Upper lobe of left lung (tissue), 6 donors: ENCODE measurements around the gene PDGFC. TPM values are rescaled to one million over a fixed set of nuclear protein-coding genes. Genes with fewer than 3 reads are reported as not detected.

Experiments
- ATAC-seq, 2 donors: fragments of 200-7000 bp; cut with Tn5 transposase; one replicate each; pipeline ENCODE4 v1.9.1; 2022; ENCODE audit warnings: mild to moderate bottlenecking in 2 of 2, moderate library complexity in 2 of 2; ENCODE audit not compliant: low FRiP score in 2 of 2
- DNase-seq, 2 donors: peaks; one replicate each; pipeline ENCODE4 v3.0.0-alpha.2; 2019 to 2020
- H3K27ac ChIP-seq, 4 donors: fragments of 200-600 bp; sonication (generic); one replicate each; pipeline ENCODE4 v1.5.1; 2016 to 2019
- H3K27me3 ChIP-seq, 4 donors: fragments of 200-600 bp; sonication (generic); one replicate each; pipeline ENCODE4 v1.5.1; 2017 to 2019
- H3K36me3 ChIP-seq, 4 donors: fragments of 200-600 bp; sonication (generic); one replicate each; pipeline ENCODE4 v1.5.1; 2016 to 2019
- H3K4me1 ChIP-seq, 4 donors: fragments of 200-600 bp; sonication (generic); one replicate each; pipeline ENCODE4 v1.5.1; 2018 to 2019
- H3K4me3 ChIP-seq, 4 donors: fragments of 200-600 bp; sonication (generic); one replicate each; pipeline ENCODE4 v1.5.1; 2017 to 2019; ENCODE audit warnings: mild to moderate bottlenecking in 2 of 4, moderate library complexity in 1 of 4
- H3K9me3 ChIP-seq, 4 donors: fragments of 200-600 bp; sonication (generic); one replicate each; pipeline ENCODE4 v1.5.1; 2018 to 2019
- EP300 ChIP-seq, 4 donors: sonication (generic); formaldehyde crosslinking; IDR thresholded peaks; one replicate each; pipeline ENCODE4 v1.5.1; 2017; ENCODE audit warnings: antibody characterized with exemption in 4 of 4, control low read depth in 2 of 4
- POLR2A ChIP-seq, 4 donors: fragments of 450-650 bp; IDR thresholded peaks; one replicate each; pipeline ENCODE4 v1.5.1; 2016 to 2017; ENCODE audit warnings: antibody characterized with exemption in 4 of 4, mild to moderate bottlenecking in 2 of 4
- POLR2AphosphoS5 ChIP-seq, 2 donors: sonication (generic); formaldehyde crosslinking; IDR thresholded peaks; one replicate each; pipeline ENCODE4 v1.5.1; 2017; ENCODE audit warnings: antibody characterized with exemption in 2 of 2
- WGBS, 2 donors: methylation state at CpG; one replicate each; pipeline ENCODE4 v1.1.5; 2017 to 2018; 5-methylcytosine and 5-hydroxymethylcytosine counted together
- total RNA-seq, 6 donors: library from RNA; depleted of rRNA in 4 of 6; stranded (reverse); fragments of >200 nt in 4 of 6; gene quantifications; one replicate each; pipeline versions ENCODE4 v1.1.0 to v1.2.1, GENCODE V29; 2016 to 2021
- TF ChIP-seq, protein P1 (sequence below), 6 experiments: fragments of 450-650 bp in 4 of 6; fragments of 200-600 bp in 2 of 6; sonication (generic) in 2 of 6; IDR thresholded peaks; one replicate each; pipeline ENCODE4 v1.5.1; 2016 to 2019; ENCODE audit warnings: antibody characterized with exemption in 6 of 6
- donor health status: DM: no; HTN: no; CAD: no; lungs with moderate emphysema.
- donor health status: DM: no; HTN: yes; CAD: no; lungs with severe emphysema.

The PDGFC gene
- total RNA-seq, 6 donors from 2014 or later, result 14.4 to 39.9 (median 28.5) TPM

DNA sequence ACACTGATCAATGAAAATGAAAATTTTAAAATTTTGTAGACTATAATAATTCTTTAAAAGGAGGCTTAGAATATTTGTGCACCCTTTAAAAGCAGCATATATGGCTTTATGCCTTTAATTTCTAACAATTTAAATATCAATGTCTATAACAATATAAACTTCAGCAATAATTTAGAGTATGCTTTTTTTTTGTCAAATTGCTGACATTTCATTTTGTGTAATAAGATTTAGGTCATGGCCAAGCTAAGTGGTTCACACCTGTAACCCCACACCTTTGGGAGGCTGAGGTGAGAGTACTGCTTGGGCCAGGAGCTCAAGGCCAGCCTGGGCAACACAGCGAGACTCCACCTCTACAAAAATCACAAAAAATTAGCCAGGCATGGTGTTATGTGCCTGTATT, 86.2 kb downstream of the PDGFC start:
- no peaks in the 10 kb centered on the region for H3K27me3 ChIP-seq
- TF ChIP-seq POLR2AphosphoS5 (IDR thresholded peaks at IDR 0.05) (no peak), EP300 (IDR thresholded peaks at IDR 0.05) (no peak), POLR2A (IDR thresholded peaks at IDR 0.05) (no peak)
- TF ChIP-seq, protein P1, sequence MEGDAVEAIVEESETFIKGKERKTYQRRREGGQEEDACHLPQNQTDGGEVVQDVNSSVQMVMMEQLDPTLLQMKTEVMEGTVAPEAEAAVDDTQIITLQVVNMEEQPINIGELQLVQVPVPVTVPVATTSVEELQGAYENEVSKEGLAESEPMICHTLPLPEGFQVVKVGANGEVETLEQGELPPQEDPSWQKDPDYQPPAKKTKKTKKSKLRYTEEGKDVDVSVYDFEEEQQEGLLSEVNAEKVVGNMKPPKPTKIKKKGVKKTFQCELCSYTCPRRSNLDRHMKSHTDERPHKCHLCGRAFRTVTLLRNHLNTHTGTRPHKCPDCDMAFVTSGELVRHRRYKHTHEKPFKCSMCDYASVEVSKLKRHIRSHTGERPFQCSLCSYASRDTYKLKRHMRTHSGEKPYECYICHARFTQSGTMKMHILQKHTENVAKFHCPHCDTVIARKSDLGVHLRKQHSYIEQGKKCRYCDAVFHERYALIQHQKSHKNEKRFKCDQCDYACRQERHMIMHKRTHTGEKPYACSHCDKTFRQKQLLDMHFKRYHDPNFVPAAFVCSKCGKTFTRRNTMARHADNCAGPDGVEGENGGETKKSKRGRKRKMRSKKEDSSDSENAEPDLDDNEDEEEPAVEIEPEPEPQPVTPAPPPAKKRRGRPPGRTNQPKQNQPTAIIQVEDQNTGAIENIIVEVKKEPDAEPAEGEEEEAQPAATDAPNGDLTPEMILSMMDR (IDR thresholded peaks at IDR 0.05), result no peak
- 92 to 97% methylated on average over 1 of the region's 1 CpG for WGBS, 2 donors
- no peaks in the 10 kb centered on the region for H3K36me3 ChIP-seq
- no peaks in the 10 kb centered on the region for H3K9me3 ChIP-seq
- H3K4me3 ChIP-seq, result no peak overlapping the region
- H3K27ac ChIP-seq, result no peak overlapping the region
- no peak for DNase-seq
- ATAC-seq, result no peak
- H3K4me1 ChIP-seq, result no peaks in the 10 kb centered on the region

DNA sequence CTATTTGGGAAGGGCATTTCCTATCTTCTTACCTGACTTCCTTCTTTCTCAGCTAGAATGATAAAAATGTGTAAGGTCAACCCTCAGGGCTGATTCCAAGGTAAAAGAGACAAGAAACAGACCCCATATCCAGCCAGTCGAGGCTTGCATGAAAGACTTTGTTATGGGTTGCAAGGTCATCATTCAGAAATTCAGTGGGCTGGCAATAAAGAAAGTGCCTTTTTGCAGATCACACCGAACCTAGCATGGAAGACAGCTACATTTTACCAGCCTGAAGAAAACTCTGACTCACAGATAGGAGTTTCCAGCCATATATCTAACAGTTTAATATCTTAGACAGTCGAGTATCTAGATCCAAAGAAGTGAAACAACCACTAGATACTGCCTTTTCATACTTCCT, 87.4 kb downstream of the PDGFC start:
- H3K9me3 ChIP-seq, result no peaks in the 10 kb centered on the region
- 61 to 74% methylated on average over 3 of the region's 3 CpGs for WGBS, 2 donors
- no peak for ATAC-seq
- no peaks in the 10 kb centered on the region for H3K4me1 ChIP-seq
- H3K36me3 ChIP-seq, result no peaks in the 10 kb centered on the region
- DNase-seq, result no peak
- H3K4me3 ChIP-seq, result no peak overlapping the region
- no peaks in the 10 kb centered on the region for H3K27me3 ChIP-seq
- TF ChIP-seq, protein P1 (IDR thresholded peaks at IDR 0.05), result no peak
- TF ChIP-seq EP300 (IDR thresholded peaks at IDR 0.05) (no peak), POLR2AphosphoS5 (IDR thresholded peaks at IDR 0.05) (no peak), POLR2A (IDR thresholded peaks at IDR 0.05) (no peak)
- H3K27ac ChIP-seq, result no peak overlapping the region

DNA sequence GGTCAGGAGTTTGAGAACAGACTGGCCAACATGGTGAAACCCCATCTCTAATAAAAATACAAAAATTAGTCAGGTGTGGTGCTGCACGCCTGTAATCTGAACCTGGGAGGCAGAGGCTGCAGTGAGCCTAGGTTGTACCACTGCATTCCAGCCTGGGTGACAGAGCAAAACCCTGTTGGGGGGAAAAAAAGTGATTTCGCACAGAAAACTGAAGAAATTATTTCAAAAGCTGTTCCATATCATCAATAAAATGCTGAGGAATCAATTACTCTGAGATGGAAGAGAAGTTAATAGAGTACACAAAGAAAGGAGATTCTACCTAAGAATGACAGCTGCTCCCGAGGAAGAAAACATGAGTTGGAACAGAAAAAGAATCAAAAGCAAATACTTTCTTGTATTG, 95.9 kb downstream of the PDGFC start:
- Histone ChIP-seq H3K27me3 (no peaks in the 10 kb centered on the region), H3K4me3 (no peak overlapping the region), H3K36me3 (no peaks in the 10 kb centered on the region), H3K4me1 (peaks cover 0 to under 1% (median 0%) of the 10 kb centered on the region in 4 donors), H3K9me3 (no peaks in the 10 kb centered on the region), H3K27ac (no peak overlapping the region)
- 80 to 86% methylated on average over 3 of the region's 3 CpGs for WGBS, 2 donors
- TF ChIP-seq, protein P1 (IDR thresholded peaks at IDR 0.05), result no peak
- no peak for TF ChIP-seq POLR2A (IDR thresholded peaks at IDR 0.05)
- TF ChIP-seq EP300 (IDR thresholded peaks at IDR 0.05), result no peak
- TF ChIP-seq POLR2AphosphoS5 (IDR thresholded peaks at IDR 0.05), result no peak
- no peak for ATAC-seq
- DNase-seq, result no peak

DNA sequence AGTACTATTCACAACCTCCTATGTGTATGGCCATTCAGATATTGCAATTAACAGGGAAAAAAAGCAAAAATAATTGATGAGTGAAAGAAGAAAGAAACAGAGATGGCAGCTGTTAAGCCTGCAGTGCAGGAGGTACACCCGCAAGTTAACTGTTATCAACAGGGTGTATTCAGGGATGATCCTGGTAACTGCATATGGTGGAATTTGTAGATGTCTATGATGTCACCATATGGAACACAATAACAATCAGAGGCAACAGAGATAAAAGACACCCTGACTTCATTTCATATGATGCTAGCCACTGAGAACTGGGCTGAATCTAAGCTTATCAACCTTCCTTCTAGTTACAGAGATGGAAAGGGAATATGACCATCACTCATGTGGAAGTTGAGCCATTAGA, 96.5 kb downstream of the PDGFC start:
- Histone ChIP-seq H3K9me3 (no peaks in the 10 kb centered on the region), H3K27ac (no peak overlapping the region), H3K4me3 (no peak overlapping the region), H3K4me1 (peaks cover 0 to 7% (median 2%) of the 10 kb centered on the region in 4 donors), H3K27me3 (no peaks in the 10 kb centered on the region), H3K36me3 (no peaks in the 10 kb centered on the region)
- DNase-seq (no peak), ATAC-seq (no peak)
- TF ChIP-seq POLR2AphosphoS5 (IDR thresholded peaks at IDR 0.05) (no peak), POLR2A (IDR thresholded peaks at IDR 0.05) (no peak), EP300 (IDR thresholded peaks at IDR 0.05) (no peak)
- TF ChIP-seq, protein P1 (IDR thresholded peaks at IDR 0.05), result no peak
- WGBS, 2 donors, result 97% methylated on average over 1 of the region's 1 CpG

DNA sequence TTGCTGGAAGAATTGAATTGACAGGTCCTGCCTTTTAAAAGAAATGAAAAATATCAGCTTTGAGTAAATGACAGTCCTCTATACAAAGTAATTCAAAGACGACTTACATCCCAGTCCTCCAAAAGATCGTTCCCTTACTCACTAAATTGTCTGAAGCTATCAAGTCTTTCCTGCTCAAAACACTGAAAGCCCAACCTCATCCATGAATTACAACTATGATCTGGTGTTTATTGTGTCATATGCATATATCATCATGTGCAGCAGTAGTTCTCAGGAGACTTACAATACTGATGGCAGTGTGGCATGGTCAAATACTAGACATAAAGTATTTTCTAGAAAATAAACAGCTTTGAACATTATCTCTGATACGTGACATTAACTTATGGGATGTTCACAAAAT, 97.8 kb downstream of the PDGFC start:
- Histone ChIP-seq H3K4me3 (no peak overlapping the region), H3K27ac (no peak overlapping the region), H3K36me3 (no peaks in the 10 kb centered on the region), H3K4me1 (peaks cover 0 to 9% (median 3%) of the 10 kb centered on the region in 4 donors), H3K27me3 (no peaks in the 10 kb centered on the region), H3K9me3 (no peaks in the 10 kb centered on the region)
- no peak for TF ChIP-seq EP300 (IDR thresholded peaks at IDR 0.05)
- DNase-seq (no peak), ATAC-seq (no peak)
- WGBS, 2 donors, result 83% methylated on average over 3 of the region's 3 CpGs
